GM12878 (cell line): ENCODE results near the gene RNLS. TPM values are rescaled to one million over a fixed set of nuclear protein-coding genes. Genes with fewer than 3 reads are reported as not detected.

ENCODE experiments used
- ATAC-seq: fragments of 200-7000 bp; cut with Tn5 transposase; 3 replicates; pipeline ENCODE4 v1.9.1; 2020; ENCODE audit warnings: mild to moderate bottlenecking, moderate library complexity
- BruUV-seq: library from RNA; stranded (reverse); fragments of 400-500 nt; replicated peaks from 2 replicates; lab custom pipeline; 2021; lab: Mats Ljungman, UMichigan
- CTCF ChIA-PET: fragments of 300-600 bp; sonication (Branson Sonifier 250); formaldehyde crosslinking; extraction: SDS; loops from one replicate; lab custom pipeline; 2021; ENCODE audit warnings: inconsistent platforms; lab: Yijun Ruan, JAX
- POLR2A ChIA-PET: fragments of 350-600 bp; formaldehyde crosslinking; extraction: SDS; loops from one replicate; lab custom pipeline; 2021; ENCODE audit warnings: inconsistent platforms; lab: Charles Lee
- RAD21 ChIA-PET: fragments of 300-600 bp; sonication (Branson Sonifier 250); formaldehyde crosslinking; loops from one replicate; lab custom pipeline; 2023; ENCODE audit warnings: antibody characterized with exemption; ENCODE audit not compliant: unreplicated experiment; lab: Charles Lee
- SMC1A ChIA-PET: fragments of 300-600 bp; sonication (Branson Sonifier 250); formaldehyde crosslinking; loops from one replicate; lab custom pipeline; 2023; ENCODE audit not compliant: unreplicated experiment, uncharacterized antibody; lab: Charles Lee
- DNase-seq: peaks from one replicate; pipeline ENCODE4 v3.0.0-alpha.2; 2011; ENCODE audit warnings: low read depth, low spot score
- FAIRE-seq: peaks from 3 replicates; lab custom pipeline; 2011; peaks lifted over from hg19 to GRCh38; lab: Jason Lieb, UNC
- H2AFZ ChIP-seq: 2 replicates; pipeline ENCODE4 v1.6.0; 2011; ENCODE audit warnings: low read depth, low read length, control low read depth; ENCODE audit not compliant: control insufficient read depth
- H3K27ac ChIP-seq: 2 replicates; pipeline ENCODE4 v1.5.1; 2011; ENCODE audit warnings: control low read depth; ENCODE audit not compliant: control insufficient read depth, insufficient read depth
- H3K27me3 ChIP-seq, 2 experiments: replicated peaks in 1 of 2; 2 replicates each; pipeline versions ENCODE4 v1.6.0 to v1.6.1; 2011; ENCODE audit warnings: low read length in 1 of 2; ENCODE audit not compliant: control insufficient read depth in 2 of 2, insufficient read depth in 2 of 2
- H3K36me3 ChIP-seq, 2 experiments: 2 replicates each; pipeline ENCODE4 v1.5.1; 2011; ENCODE audit warnings: low read length in 1 of 2; ENCODE audit not compliant: control insufficient read depth in 2 of 2, insufficient read depth in 2 of 2
- H3K4me1 ChIP-seq: 2 replicates; pipeline ENCODE4 v1.6.1; 2011; ENCODE audit warnings: mild to moderate bottlenecking, low read length, moderate library complexity, mixed read lengths; ENCODE audit not compliant: control insufficient read depth, insufficient read depth
- H3K4me2 ChIP-seq: 2 replicates; pipeline ENCODE4 v1.6.0; 2011; ENCODE audit warnings: control low read depth; ENCODE audit not compliant: control insufficient read depth, insufficient read depth
- H3K4me3 ChIP-seq: fragments of 200-600 bp; sonication (generic); 2 replicates; pipeline ENCODE4 v1.5.1; 2016
- H3K79me2 ChIP-seq: 2 replicates; pipeline ENCODE4 v1.6.0; 2011; ENCODE audit warnings: low read length; ENCODE audit not compliant: control insufficient read depth, insufficient read depth
- H3K9ac ChIP-seq: 2 replicates; pipeline ENCODE4 v1.8.0; 2011; ENCODE audit warnings: low read length, control low read depth, mixed read lengths; ENCODE audit not compliant: control insufficient read depth, insufficient read depth
- H3K9me3 ChIP-seq: replicated peaks from 3 replicates; pipeline ENCODE4 v1.5.1; 2011; ENCODE audit warnings: mild to moderate bottlenecking, low read length; ENCODE audit not compliant: control insufficient read depth, insufficient read depth
- H4K20me1 ChIP-seq: 2 replicates; pipeline ENCODE4 v1.6.0; 2011; ENCODE audit not compliant: control insufficient read depth, insufficient read depth
- DPF2 ChIP-seq: fragments of 450-650 bp; IDR thresholded peaks from 2 replicates; pipeline ENCODE4 v1.6.1; 2017; ENCODE audit warnings: mild to moderate bottlenecking
- EZH2 ChIP-seq: IDR thresholded peaks from 2 replicates; pipeline ENCODE4 v1.6.1; 2012; ENCODE audit warnings: low read depth, mild to moderate bottlenecking, control low read depth, inconsistent platforms, low read length, borderline replicate concordance; ENCODE audit not compliant: control insufficient read depth
- IKZF2 ChIP-seq, 2 experiments: fragments of 450-650 bp; IDR thresholded peaks; 2 replicates each; pipeline ENCODE4 v1.6.1; 2017; ENCODE audit warnings: mild to moderate bottlenecking in 2 of 2, moderate library complexity in 2 of 2
- PKNOX1 ChIP-seq: fragments of 450-650 bp; IDR thresholded peaks from 2 replicates; pipeline ENCODE4 v1.6.1; 2016; ENCODE audit warnings: mild to moderate bottlenecking
- RAD51 ChIP-seq: fragments of 450-650 bp; IDR thresholded peaks from 2 replicates; pipeline ENCODE4 v1.6.1; 2016; ENCODE audit warnings: moderate library complexity, mild to moderate bottlenecking, inconsistent platforms
- RFX5 ChIP-seq: IDR thresholded peaks from 2 replicates; pipeline ENCODE4 v1.6.1; 2011; ENCODE audit warnings: low read depth, low read length, improper control_type of control experiment
- STAT3 ChIP-seq: IDR thresholded peaks from 2 replicates; pipeline ENCODE4 v1.6.1; 2011; ENCODE audit warnings: low read depth, low read length, improper control_type of control experiment
- SUPT20H ChIP-seq: IDR thresholded peaks from 2 replicates; pipeline ENCODE4 v1.6.1; 2011; ENCODE audit warnings: low read depth, mild to moderate bottlenecking, low read length, moderate library complexity, borderline replicate concordance; ENCODE audit not compliant: control insufficient read depth
- TAF1 ChIP-seq: IDR thresholded peaks from 2 replicates; pipeline ENCODE4 v1.6.1; 2011; ENCODE audit warnings: mild to moderate bottlenecking, low read depth, low read length, borderline replicate concordance
- USF1 ChIP-seq: IDR thresholded peaks from 2 replicates; pipeline ENCODE4 v1.6.1; 2011; ENCODE audit warnings: borderline replicate concordance, low read depth, mild to moderate bottlenecking, moderate library complexity, mixed read lengths, low read length; ENCODE audit not compliant: insufficient read depth; ENCODE audit errors: extremely low read length
- ZBTB4 ChIP-seq: fragments of 450-650 bp; formaldehyde crosslinking; IDR thresholded peaks from 2 replicates; pipeline ENCODE4 v1.4.0; 2022; ENCODE audit warnings: mild to moderate bottlenecking, moderate library complexity
- ZNF207 ChIP-seq: fragments of 450-650 bp; IDR thresholded peaks from 2 replicates; pipeline ENCODE4 v1.6.1; 2014; ENCODE audit warnings: antibody characterized with exemption, mild to moderate bottlenecking, borderline replicate concordance
- ZNF592 ChIP-seq: fragments of 450-650 bp; IDR thresholded peaks from 2 replicates; pipeline ENCODE4 v1.6.1; 2017; ENCODE audit warnings: mild to moderate bottlenecking, moderate library complexity
- WGBS: methylation state at CpG from one replicate; pipeline ENCODE4 v1.1.6; 2016; ENCODE audit warnings: low lambda C conversion rate; ENCODE audit not compliant: insufficient replicate concordance, insufficient coverage; ENCODE audit errors: missing lambda C conversion rate; 5-methylcytosine and 5-hydroxymethylcytosine counted together
- in situ Hi-C: fragments of 300-500 bp; cut with MboI; formaldehyde crosslinking; loops from 9 replicates; pipeline ENCODE4 v1.14.3; 2018; ENCODE audit warnings: mixed read lengths
- intact Hi-C: fragments of 100-400 bp; cut with micrococcal nuclease; formaldehyde crosslinking; loops from one replicate; pipeline ENCODE4 v1.14.2; 2022; ENCODE audit not compliant: unreplicated experiment
- polyA plus RNA-seq, 11 experiments: library from polyadenylated mRNA; depleted of rRNA in 4 of 11; unstranded in 6 of 11; stranded (reverse) in 5 of 11; fragments of >200 nt; fragmentation: Nextera tagmentation in 4 of 11; fragmentation: Illumina TruSeq in 1 of 11; extraction: Ambion mirVana in 4 of 11; extraction: Trizol in 1 of 11; gene quantifications; 1 replicate in 1 of 11; 2 replicates in 10 of 11; pipeline versions ENCODE4 v1.2.1 to v1.2.3, GENCODE V29; 2011 to 2016; ENCODE audit warnings: inconsistent platforms in 2 of 11, missing spikeins in 2 of 11, low read depth in 1 of 11
- total RNA-seq, 4 experiments: library from RNA; depleted of rRNA in 3 of 4; stranded (reverse); fragments of >200 nt in 3 of 4; fragmentation: Illumina TruSeq in 1 of 4; extraction: Trizol in 1 of 4; gene quantifications; 2 replicates each; pipeline versions ENCODE4 v1.2.1 to v1.2.3, GENCODE V29; 2013 to 2021

Gene RNLS
- total and polyA plus RNA-seq, 10 of the 15 experiments (the other 5 are each of a cell fraction or from before 2014, with no cell fraction given): 3.4 to 6.7 (median 4.6) TPM

GRCh38 chr10:88534072-88534665 lies 48.9 kb downstream of the RNLS start:
- intact Hi-C loops (no loop called here), in situ Hi-C loops (no loop called here)
- no peaks in the 10 kb centered on the region for H4K20me1 ChIP-seq
- H3K9ac ChIP-seq: no peak overlapping the region
- H3K4me1 ChIP-seq: no peaks in the 10 kb centered on the region
- FAIRE-seq (no peak), DNase-seq (no peak), ATAC-seq (no peak)
- H2AFZ ChIP-seq: no peak overlapping the region
- no peaks in the 10 kb centered on the region for H3K79me2 ChIP-seq
- no peaks in the 10 kb centered on the region for H3K36me3 ChIP-seq
- ChIA-PET POLR2A (no interaction called here), CTCF (interaction anchor here (0.9 kb wide), 1 partner anchor 10 kb away, joined by 3 read pairs; no protein-coding TSS in a partner anchor), RAD21 (no interaction called here), SMC1A (no interaction called here)
- no peak overlapping the region for H3K4me2 ChIP-seq
- H3K27ac ChIP-seq: no peak overlapping the region
- no peaks in the 10 kb centered on the region for H3K27me3 ChIP-seq
- 46% methylated on average over 1 of the region's 1 CpG for WGBS
- H3K9me3 ChIP-seq: no peaks in the 10 kb centered on the region
- no peak overlapping the region for H3K4me3 ChIP-seq
- BruUV-seq: no TSS peak
- TF ChIP-seq ZNF207: no peak
- TF ChIP-seq USF1: no peak
- no peak for TF ChIP-seq DPF2
- no peak for TF ChIP-seq RAD51
- TF ChIP-seq IKZF2 (IDR thresholded peaks at IDR 0.05): no peak
- TF ChIP-seq ZNF592: no peak
- TF ChIP-seq EZH2: no peak
- TF ChIP-seq ZBTB4 (CRISPR knock-in tag): no peak
- no peak for TF ChIP-seq SUPT20H
- TF ChIP-seq STAT3: no peak
- no peak for TF ChIP-seq PKNOX1
- no peak for TF ChIP-seq TAF1
- TF ChIP-seq RFX5: no peak
